Measurements from ENCODE around the gene BLVRA. TPM values are rescaled to one million over a fixed set of nuclear protein-coding genes. Genes with fewer than 3 reads are reported as not detected.

BLVRA gene
- total RNA-seq, 1 experiment from 2014 or later, result 29.7 TPM

DNA sequence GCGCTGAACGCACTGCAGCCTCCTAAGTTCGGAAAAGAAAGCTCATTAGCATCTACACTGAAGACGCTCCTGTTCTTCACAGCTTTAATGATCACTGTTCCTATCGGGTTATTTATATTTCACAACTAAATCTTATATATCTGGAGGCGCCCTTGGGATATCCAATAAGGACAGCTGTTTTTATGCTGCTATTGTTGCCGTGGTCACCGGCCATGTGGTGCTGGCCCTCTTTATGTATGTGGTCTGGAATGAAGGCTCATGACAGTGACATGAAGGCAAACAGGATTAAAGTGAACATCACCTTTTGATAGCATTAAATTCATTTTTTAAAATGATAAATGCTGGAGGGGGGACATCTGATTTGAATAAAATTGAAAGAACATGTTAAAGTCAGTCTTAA, 8.8 kb downstream of the BLVRA start:
- no TSS peak for BruUV-seq (replicated peaks)
- Histone ChIP-seq H3K27me3 (ENCODE audit: insufficient read depth, low read length) (no peaks in the 10 kb centered on the region), H3K9me2 (ENCODE audit: insufficient read depth) (no peaks in the 10 kb centered on the region), H3K79me2 (ENCODE audit: insufficient read depth, low read length) (no peaks in the 10 kb centered on the region), H3K9me3 (ENCODE audit: control insufficient read depth in 1 of 2, insufficient read depth in 1 of 2, low read depth in 1 of 2, low read length in 2 of 2) (no peaks in the 10 kb centered on the region), H3K9ac (ENCODE audit: low read length) (no peak overlapping the region), H3K4me1 (ENCODE audit: control insufficient read depth in 1 of 2, insufficient read depth in 2 of 2, low read length in 2 of 2) (peaks cover 23 to 30% of the 10 kb centered on the region in 2 experiments), H3K27ac (ENCODE audit: low read depth, low read length) (no peak overlapping the region), H2AFZ (ENCODE audit: low read depth, low read length, poor library complexity, severe bottlenecking) (no peak overlapping the region), H3K4me3 (replicated peaks in 1 of 2; ENCODE audit: low read depth in 1 of 2, low read length in 2 of 2) (no peak overlapping the region), H3K4me2 (ENCODE audit: low read length) (no peak overlapping the region), H3K36me3 (ENCODE audit: control insufficient read depth in 1 of 2, insufficient read depth in 2 of 2, low read length in 2 of 2) (no peaks in the 10 kb centered on the region; a peak in 1 of 4 replicates), H4K20me1 (ENCODE audit: insufficient read depth) (no peaks in the 10 kb centered on the region)
- DNase-seq (ENCODE audit: low read depth, low spot score), result no peak
- ChIA-PET RAD21 (ENCODE audit: low non-redundant PET in 1 of 2, low total read pairs in 2 of 2, uncharacterized antibody in 2 of 2, unreplicated experiment in 2 of 2) (interaction anchor here in 1 of 2 experiments (0.6 kb wide), 1 partner anchor 43 kb away, joined by 4 read pairs; no protein-coding TSS in a partner anchor), CTCF (no interaction called here), POLR2A (no interaction called here)
- ATAC-seq, result no peak
- TF ChIP-seq POLR2A (IDR thresholded peaks at IDR 0.05; ENCODE audit: borderline replicate concordance, extremely low read depth, insufficient read depth, insufficient read length), result no peak
- no peak for TF ChIP-seq RAD21 (IDR thresholded peaks at IDR 0.05; ENCODE audit: low read depth)
- no peak for TF ChIP-seq SRF (IDR thresholded peaks at IDR 0.05; ENCODE audit: low read depth)
- TF ChIP-seq, protein P1, sequence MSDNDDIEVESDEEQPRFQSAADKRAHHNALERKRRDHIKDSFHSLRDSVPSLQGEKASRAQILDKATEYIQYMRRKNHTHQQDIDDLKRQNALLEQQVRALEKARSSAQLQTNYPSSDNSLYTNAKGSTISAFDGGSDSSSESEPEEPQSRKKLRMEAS (IDR thresholded peaks at IDR 0.05), result no peak
- no peak for TF ChIP-seq EZH2 (IDR thresholded peaks at IDR 0.05)
- TF ChIP-seq ELF1 (IDR thresholded peaks at IDR 0.05; ENCODE audit: borderline replicate concordance, low read depth), result no peak
- no peak for TF ChIP-seq YY1 (IDR thresholded peaks at IDR 0.05; ENCODE audit: extremely low read depth, insufficient replicate concordance, low read depth, low read length)
- no peak for TF ChIP-seq FOSL1 (IDR thresholded peaks at IDR 0.05; ENCODE audit: low read depth)
- no peak for TF ChIP-seq SIN3A (IDR thresholded peaks at IDR 0.05; ENCODE audit: low read depth)
- TF ChIP-seq EZH2phosphoT487 (IDR thresholded peaks at IDR 0.05; ENCODE audit: borderline replicate concordance), result no peak
- TF ChIP-seq EGR1 (IDR thresholded peaks at IDR 0.05; ENCODE audit: low read depth), result no peak
- no peak for TF ChIP-seq SP1 (IDR thresholded peaks at IDR 0.05; ENCODE audit: low read depth)
- no peak for TF ChIP-seq ZNF274 (IDR thresholded peaks at IDR 0.05; ENCODE audit: low read depth, low read length)
- TF ChIP-seq CBX3 (IDR thresholded peaks at IDR 0.05; ENCODE audit: low read depth), result no peak
- no peak for TF ChIP-seq ZFX (IDR thresholded peaks at IDR 0.05)
- TF ChIP-seq, protein P2, sequence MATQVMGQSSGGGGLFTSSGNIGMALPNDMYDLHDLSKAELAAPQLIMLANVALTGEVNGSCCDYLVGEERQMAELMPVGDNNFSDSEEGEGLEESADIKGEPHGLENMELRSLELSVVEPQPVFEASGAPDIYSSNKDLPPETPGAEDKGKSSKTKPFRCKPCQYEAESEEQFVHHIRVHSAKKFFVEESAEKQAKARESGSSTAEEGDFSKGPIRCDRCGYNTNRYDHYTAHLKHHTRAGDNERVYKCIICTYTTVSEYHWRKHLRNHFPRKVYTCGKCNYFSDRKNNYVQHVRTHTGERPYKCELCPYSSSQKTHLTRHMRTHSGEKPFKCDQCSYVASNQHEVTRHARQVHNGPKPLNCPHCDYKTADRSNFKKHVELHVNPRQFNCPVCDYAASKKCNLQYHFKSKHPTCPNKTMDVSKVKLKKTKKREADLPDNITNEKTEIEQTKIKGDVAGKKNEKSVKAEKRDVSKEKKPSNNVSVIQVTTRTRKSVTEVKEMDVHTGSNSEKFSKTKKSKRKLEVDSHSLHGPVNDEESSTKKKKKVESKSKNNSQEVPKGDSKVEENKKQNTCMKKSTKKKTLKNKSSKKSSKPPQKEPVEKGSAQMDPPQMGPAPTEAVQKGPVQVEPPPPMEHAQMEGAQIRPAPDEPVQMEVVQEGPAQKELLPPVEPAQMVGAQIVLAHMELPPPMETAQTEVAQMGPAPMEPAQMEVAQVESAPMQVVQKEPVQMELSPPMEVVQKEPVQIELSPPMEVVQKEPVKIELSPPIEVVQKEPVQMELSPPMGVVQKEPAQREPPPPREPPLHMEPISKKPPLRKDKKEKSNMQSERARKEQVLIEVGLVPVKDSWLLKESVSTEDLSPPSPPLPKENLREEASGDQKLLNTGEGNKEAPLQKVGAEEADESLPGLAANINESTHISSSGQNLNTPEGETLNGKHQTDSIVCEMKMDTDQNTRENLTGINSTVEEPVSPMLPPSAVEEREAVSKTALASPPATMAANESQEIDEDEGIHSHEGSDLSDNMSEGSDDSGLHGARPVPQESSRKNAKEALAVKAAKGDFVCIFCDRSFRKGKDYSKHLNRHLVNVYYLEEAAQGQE (IDR thresholded peaks at IDR 0.05; ENCODE audit: low read depth), result no peak
- TF ChIP-seq, protein P3, sequence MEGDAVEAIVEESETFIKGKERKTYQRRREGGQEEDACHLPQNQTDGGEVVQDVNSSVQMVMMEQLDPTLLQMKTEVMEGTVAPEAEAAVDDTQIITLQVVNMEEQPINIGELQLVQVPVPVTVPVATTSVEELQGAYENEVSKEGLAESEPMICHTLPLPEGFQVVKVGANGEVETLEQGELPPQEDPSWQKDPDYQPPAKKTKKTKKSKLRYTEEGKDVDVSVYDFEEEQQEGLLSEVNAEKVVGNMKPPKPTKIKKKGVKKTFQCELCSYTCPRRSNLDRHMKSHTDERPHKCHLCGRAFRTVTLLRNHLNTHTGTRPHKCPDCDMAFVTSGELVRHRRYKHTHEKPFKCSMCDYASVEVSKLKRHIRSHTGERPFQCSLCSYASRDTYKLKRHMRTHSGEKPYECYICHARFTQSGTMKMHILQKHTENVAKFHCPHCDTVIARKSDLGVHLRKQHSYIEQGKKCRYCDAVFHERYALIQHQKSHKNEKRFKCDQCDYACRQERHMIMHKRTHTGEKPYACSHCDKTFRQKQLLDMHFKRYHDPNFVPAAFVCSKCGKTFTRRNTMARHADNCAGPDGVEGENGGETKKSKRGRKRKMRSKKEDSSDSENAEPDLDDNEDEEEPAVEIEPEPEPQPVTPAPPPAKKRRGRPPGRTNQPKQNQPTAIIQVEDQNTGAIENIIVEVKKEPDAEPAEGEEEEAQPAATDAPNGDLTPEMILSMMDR (IDR thresholded peaks at IDR 0.05 in 2 of 3, conservative IDR thresholded peaks at IDR 0.05 in 1 of 3; ENCODE audit: borderline replicate concordance in 1 of 3, insufficient read depth in 1 of 3, low read depth in 2 of 3, low read length in 2 of 3), result no peak
- no peak for TF ChIP-seq TCF7L2 (IDR thresholded peaks at IDR 0.05; ENCODE audit: borderline replicate concordance, extremely low read depth, insufficient read depth, insufficient read length)
- no peak for TF ChIP-seq ZBTB33 (IDR thresholded peaks at IDR 0.05; ENCODE audit: extremely low read depth, insufficient replicate concordance, low read length)
- intact Hi-C loops (cut with micrococcal nuclease), result no loop called here

Measured in HCT116 (cell line).